SU-DHL-6 (cell line): ENCODE measurements around the gene ESYT1.

Source experiments
- EZH2phosphoT487 ChIP-seq: fragments of 200-600 bp; sonication (generic), shearing (Covaris generic); conservative IDR thresholded peaks from 2 replicates; pipeline ENCODE4 v1.6.1; 2018; ENCODE audit warnings: mild to moderate bottlenecking, antibody characterized with exemption, low read length, moderate library complexity, mixed read lengths
- TF ChIP-seq, protein P1 (sequence below): fragments of 200-600 bp; sonication (generic); IDR thresholded peaks from one replicate; pipeline ENCODE4 v1.5.1; 2017; ENCODE audit warnings: antibody characterized with exemption, mild to moderate bottlenecking, low read length, moderate library complexity; ENCODE audit not compliant: insufficient read depth, poor library complexity, severe bottlenecking

DNA sequence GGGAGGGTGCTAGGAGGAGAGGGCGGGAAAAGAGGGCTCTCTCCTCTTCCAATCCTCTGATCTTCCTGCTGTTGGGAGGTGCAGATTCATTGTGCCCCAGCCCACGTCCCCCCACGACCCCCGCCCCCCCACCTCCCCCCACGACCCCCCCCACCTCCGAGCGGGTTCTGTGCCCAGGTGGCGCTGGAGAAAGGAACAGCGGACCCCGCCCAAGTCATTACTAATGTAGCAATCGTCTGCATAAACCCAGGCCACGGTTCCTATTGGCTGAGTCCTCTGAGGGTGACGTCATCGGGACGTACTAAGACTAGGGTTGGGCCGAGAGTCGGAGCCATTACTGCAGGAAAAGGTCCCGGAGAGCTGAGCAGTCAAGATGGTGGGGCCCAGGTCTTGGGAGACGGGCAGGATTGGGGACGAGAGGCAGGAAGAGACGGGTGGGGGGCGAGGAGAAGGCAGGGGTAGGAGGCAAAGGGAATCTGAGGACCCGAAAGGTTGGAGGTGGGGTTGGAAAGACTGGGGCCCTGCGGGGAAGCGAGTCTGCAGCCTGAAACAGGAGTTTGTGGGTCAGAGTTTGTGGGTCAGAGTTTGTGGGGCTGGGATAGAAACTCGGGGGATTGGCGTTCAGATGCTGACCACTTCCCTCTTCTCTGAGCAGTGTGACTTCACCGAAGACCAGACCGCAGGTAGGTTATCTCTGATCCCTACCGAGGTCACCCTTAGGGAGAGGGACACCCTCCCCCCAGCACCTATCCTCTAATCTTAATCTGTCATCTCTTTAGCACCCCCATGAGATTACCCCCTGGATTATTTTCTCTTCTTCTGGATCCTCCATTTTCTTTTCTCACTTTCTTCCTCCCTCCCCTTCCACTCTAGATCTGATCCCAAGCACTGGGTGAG lies 30.2 kb downstream of the ESYT1 start, which contains the start of gene MYL6:
- TF ChIP-seq, protein P1, sequence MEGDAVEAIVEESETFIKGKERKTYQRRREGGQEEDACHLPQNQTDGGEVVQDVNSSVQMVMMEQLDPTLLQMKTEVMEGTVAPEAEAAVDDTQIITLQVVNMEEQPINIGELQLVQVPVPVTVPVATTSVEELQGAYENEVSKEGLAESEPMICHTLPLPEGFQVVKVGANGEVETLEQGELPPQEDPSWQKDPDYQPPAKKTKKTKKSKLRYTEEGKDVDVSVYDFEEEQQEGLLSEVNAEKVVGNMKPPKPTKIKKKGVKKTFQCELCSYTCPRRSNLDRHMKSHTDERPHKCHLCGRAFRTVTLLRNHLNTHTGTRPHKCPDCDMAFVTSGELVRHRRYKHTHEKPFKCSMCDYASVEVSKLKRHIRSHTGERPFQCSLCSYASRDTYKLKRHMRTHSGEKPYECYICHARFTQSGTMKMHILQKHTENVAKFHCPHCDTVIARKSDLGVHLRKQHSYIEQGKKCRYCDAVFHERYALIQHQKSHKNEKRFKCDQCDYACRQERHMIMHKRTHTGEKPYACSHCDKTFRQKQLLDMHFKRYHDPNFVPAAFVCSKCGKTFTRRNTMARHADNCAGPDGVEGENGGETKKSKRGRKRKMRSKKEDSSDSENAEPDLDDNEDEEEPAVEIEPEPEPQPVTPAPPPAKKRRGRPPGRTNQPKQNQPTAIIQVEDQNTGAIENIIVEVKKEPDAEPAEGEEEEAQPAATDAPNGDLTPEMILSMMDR: no peak
- no peak for TF ChIP-seq EZH2phosphoT487
